Activated CD4-positive, CD25-positive, alpha-beta regulatory T cell treated with anti-CD3 and anti-CD28 coated beads, Interleukin-2, amount 50 U/mL, for 24 hours (primary cell): Measurements from ENCODE around the gene NKIRAS1.
"Not testable (repeated sequence)": the region's sequence is repeated elsewhere in the genome, so short reads cannot be mapped to it uniquely, and the experiment has no call there.

Experiments
- ATAC-seq, 2 donors: fragments of 150-1000 bp; cut with Tn5 transposase; one replicate each; pipeline ENCODE4 v1.10.0; 2021; ENCODE audit warnings: mild to moderate bottlenecking in 1 of 2, moderate library complexity in 1 of 2

The NKIRAS1 gene

DNA sequence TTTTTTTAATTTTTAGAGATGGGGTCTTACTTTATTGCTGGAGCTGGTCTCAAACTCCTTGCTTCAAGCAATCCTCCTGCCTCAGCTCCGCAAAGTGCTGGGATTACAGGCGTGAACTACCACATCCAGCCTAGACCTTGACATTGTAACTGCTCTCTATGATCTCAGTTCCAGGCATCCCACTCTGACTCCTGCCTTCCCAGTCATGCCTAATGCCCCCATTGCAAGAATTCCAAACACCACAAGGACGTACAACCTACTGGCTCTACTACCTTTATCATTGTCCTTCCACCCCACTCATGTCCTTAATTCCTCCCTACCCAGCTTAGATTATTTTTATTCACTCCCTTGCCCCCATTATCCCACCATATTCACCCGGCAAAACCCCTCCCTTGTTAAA, 21.6 kb downstream of the NKIRAS1 start:
- no peak for ATAC-seq

DNA sequence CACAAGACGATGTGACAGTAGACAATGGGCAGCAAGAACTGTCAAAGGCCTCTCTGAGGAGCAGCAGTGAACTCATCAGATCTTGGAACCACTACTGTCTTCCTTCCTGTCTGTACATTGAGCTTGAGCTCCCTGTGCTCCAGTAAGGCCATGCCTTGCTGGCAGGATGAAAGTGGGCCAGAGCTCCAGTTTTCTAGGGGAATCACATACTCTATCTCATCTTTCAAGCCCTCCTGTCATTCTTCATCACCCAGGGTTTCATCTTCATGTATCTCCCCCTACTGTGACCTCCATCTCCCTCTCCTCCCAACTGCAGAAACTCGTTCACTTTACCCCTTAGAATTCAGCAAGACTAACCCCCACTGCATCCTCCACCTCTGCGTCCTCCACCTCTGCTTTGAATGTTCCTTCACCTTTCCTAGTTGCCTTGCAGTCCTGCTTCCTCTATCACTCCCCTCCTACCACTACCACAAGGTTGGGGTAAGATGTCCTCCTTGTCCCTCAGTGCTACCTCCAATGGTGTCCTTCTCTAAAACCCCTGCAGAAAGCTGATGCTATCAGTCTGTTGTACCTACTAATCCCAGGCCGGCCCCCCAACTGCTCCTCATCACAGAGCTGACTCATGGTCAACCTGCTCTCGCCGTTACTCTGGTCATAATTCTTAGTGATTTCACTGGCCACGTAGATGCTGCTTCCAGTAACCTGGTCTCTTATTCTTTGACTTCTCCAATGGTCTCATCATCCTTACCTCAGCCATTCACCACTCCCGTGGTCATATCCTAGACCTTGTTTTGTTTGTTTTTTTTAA, 22.3 kb downstream of the NKIRAS1 start:
- ATAC-seq: no peak

DNA sequence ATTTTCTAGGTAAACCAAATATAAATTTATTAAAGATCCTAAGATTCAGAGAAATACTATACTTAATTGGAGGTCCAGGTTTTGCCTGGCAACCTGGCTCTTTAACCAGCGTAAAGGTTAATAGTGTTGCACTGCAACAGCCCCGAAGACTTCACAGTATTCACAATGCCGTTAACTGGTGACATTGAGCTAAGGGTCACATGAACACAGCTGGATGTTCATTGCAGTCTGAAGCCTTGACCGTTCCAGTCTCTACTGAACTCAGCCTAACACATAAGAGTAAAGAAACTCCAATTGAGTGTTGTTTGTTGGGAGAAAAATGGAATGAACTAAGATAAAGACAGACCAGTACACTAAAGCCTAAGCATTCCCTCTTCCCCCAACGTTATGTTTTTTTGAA, 26.8 kb downstream of the NKIRAS1 start:
- no peak for ATAC-seq

DNA sequence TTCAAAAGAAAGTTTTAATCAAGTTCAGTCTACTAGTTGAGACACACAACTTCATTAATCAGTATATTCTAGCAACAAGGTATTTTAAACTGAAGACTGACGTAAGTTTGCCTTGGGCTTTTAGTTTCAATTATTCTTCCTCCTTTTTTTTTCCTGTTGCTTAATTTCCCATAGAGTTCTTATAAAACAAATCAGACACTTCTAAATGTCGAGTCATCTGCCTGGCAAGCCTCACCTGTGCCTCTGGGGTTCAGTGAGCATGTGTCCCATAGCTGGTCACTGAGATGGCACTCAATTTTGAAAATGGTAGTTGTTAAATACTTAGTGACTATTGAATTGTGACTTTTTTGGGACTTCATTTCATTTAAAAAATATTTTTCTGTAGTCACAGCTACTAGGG, 27.4 kb downstream of the NKIRAS1 start:
- no peak for ATAC-seq

DNA sequence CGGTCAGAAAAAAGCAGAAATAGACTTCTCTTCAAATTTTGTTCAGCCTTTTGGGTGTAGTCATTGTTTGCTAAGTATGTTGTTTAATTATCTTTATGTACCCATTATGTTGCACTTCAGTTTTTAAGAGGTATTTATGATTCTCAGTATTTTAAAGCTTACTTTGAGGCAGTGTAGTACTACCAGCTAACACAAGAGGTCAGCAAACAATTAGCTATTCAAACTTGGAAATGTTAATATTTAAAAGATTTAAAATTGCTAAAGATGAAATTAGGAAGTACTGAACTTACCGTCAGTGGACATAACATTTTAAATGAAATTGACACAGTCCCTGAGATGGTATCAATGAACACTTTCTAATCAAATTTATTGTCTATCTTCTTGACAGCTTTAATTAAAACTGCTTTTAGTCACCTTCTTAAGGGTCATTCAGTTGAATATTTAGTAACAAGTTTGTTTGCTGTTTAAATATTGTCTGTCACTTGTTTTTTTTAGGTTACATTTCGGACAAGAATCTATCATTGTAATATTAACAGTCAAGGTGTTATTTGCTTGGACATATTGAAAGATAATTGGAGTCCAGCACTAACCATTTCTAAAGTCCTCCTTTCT, 28.1 kb downstream of the NKIRAS1 start:
- ATAC-seq: no peak

DNA sequence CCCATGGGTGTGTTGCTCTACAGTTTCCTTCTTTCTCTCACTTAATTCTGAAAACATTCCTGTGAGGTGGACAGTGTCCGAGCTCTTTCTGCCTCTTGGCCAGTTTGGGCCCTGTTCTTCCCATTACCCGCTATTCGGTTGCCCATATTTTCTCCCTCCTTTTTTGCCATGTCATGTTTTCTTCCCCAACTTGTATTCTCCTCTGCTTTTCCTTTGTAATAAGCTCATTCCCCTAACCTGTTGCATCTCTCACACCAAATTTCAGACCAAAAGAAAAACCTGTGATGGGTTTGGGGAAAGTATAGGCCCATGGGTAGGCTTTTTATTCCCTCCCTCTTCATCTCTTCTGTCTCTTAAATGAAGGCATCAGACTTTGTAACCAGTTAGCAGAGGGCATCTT, 30.5 kb downstream of the NKIRAS1 start:
- ATAC-seq: no peak

DNA sequence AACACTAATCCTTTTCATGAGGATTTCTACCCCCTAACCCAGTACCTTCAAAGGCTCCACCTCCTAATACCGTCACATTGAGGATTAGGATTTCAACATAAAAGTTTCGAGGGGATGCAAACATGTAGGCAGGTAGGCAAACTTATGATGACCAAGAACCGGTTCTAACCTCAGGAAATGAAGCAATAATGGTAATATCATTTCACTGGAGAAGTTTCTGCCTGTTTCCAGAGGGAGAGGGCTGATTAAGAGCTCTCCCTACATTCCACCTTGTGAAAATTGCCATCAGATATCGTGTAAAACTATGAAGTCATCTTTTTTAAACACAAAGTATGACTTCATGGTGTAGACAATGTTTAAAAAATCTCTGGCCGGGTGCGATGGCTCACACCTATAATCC, 31.6 kb downstream of the NKIRAS1 start:
- no peak for ATAC-seq

DNA sequence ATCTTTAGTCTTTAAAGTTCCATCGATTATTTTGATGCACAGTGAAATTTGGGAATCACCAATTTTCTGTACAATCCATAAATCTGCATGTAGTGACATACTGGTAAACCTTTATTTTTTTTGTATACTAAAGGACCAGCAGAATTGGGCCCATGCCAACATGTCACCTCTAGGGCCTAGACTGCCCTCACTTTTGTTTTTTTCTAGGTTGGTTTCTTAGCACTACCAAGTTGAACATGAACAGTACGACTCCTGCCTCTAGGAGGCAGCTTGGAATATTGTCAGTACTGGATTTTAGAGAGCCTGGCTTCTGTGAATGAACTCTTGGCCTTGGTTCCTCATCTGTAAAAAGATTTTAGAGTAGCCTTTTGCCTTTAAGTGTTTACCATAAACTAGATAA, 32.3 kb downstream of the NKIRAS1 start:
- no peak for ATAC-seq

DNA sequence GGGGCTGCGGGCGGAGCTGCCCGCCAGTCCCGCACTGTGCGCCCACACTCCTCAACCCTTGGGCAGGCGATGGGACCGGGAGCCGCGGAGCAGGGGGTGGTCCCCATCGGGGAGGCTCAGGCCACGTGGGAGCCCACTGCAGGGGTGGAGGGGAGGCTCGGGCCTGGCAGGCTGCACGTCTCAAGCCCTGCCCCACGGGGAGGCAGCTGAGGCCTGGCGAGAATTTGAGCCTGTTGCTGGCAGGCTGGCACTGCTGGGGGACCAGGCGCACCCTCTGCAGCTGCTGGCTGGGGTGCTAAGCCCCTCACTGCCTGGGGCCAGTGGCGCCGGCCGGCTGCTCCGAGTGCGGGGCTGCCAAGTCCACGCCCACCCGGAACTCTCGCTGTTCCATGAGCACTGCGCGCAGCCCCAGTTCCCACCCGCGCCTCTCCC, 34.3 kb downstream of the NKIRAS1 start:
- ATAC-seq: no peak

DNA sequence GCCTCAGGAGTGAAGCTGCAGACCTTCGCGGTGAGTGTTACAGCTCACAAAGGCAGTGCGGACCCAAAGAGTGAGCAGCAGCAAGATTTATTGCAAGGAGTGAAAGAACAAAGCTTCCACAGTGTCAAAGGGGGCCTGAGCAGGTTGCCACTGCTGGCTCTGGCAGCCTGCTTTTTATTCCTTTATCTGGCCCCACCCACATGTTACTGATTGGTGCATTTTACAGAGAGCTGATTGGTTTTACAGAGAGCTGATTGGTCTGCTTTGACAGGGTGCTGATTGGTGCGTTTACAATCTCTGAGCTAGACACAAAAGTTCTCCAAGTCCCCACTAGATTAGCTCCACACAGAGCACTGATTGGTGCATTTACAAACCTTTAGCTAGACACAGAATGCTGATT, 34.8 kb downstream of the NKIRAS1 start:
- ATAC-seq: not testable (repeated sequence)

DNA sequence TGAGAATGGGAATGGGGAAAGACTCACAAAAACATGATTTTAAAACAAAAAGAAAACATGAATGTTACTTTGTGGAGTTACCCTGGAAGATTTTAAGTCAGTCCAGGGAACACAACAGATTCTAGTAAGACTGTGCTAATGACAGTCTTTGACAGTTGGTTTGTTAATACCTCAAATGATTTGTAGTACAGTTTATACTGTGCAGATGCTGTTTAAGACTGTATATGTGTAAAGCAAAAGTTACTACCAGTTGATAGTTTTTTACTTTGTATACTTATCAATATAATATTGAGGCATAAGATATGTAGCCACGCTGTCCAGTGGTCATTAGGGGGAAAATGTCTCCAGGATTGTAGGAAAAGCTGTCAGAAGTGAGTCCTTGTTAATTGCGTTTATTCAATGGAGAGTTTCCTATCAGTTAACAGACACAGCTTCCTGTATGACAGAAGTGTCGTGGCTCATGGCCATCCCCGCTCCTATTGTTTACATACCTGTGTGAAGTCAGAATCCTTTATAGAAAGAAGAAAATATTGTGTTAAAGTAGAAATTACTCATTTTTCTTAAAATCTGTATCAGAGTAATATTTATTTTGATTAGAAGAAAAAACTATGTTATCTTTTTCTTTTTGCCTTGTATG, 36.0 kb downstream of the NKIRAS1 start:
- ATAC-seq: no peak

DNA sequence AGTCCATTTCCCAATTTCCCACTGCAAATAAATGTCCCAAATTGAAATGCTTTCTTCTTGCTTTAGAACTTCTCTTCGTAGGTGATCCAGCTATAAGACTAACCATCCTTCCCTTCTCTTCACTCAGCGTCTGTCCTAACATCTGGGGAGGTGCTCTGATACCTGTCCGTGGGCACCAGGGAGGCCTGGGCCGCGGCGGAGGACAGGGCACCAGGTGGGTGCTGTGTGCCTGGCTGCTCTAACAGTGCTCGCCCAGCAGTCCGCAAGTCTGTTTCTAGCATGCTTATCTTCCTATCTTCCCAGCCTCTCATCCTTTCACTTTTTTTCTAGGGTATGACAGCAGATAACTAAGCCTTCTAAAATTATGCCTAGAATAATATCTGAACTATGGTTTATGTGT, 37.3 kb downstream of the NKIRAS1 start:
- no peak for ATAC-seq

DNA sequence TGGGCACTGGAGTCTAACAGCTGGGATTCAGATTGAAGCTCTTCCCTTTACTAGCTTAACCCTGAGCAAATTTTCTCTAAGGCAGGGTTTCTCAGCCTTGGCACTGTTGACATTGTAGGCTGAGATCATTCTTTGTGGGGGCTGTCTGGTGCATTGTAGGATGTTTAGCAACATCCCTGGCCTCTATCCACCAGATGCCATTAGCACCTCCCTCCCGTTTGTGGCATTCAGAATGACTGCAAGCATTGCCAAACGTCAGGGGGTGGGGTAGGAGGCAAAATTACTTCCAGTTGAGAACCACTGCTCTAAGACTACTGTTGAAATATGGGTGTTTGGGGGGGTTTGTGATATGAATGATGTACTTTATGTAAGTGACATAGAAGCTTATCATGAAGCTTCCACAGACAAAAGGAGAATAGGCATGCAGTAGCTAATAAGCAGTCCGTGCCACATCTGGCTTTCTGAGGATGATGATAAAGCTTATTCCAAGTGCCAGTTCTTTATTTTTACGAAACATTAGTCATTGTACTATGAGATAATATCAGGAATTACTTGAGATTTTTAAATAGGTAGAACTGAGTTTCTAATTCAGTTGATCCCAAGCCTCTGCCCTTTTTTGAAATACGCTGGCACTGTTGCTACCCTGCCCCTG, 39.3 kb downstream of the NKIRAS1 start:
- no peak for ATAC-seq

DNA sequence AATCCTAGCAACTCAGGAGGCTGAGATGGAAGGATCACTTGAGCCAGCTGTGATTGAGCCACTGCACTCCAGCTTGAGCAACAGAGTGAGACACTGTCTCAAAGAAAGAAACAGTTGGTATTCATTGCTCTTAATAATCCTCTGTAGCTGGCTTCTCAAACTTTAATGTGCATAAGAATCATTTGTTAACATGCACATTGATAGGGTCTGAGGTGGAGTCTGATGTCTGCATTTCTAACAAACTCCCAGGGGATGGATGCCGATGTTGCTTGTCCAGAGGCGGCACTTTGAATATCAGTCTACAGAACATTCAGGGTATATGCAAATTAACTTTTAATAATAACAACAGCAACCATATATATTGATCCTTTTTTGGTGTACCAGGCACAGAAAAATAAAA, 39.9 kb downstream of the NKIRAS1 start:
- no peak for ATAC-seq

DNA sequence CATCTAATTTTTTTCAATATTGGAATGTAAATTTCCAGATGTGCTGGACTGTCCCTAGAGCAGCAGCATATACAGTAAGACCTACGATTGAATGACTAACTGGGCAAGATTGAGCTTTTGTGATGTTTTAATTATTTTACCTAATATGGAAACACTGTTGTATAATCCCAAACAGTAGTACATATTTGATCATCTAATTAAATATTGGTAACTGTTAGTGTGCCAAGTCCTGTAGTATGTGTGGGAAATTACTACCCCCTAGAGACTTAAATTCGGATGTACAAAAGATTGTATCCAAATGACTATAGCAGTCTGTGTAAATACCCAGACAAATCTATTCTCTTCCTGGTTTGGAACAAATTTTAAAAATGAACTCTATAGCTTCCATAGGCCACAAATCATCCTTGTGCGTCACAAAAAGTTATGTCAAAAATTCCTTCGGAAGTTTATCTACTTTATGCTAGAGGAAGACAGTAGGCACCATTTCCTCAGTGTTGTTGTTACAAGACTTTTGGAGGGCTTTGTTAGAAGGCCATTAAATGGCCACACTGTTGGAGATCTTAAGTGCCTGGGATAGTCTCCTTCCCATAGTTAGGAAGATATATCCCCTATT, 41.6 kb downstream of the NKIRAS1 start:
- no peak for ATAC-seq

DNA sequence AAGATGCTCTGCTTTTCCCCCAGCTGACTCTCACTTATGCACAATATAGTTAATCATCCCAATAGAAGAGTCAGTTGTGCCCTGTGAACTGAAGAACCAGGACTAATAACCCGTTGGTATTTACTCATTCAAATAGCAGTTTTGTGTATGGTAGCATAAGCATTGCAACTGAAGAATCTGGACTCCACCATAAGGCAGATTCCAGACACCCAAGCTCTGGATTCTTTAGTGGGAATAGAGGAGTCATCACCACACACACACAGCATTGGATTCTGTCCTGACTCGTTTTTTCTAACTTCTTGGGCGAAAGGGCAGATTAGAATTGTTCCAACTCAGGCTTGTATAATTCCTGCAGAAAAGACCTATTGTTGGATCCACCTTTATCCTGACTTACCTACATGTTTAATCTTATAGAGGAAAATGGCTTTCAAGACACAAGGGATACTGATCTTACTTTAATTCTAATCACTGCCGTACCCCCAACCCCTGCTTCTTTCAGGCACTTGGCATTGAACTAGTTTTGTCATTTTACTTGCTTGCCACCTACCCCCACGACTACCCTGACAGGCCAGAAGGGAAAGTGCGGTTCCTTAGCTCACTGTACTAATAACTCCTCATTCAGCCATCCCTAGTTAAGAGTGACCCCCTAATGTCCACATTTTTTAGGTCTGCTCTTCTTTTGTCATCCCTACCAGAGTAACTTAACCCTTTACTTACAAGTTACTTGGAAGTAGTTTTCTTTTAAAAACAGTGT, 42.3 kb downstream of the NKIRAS1 start:
- no peak for ATAC-seq

DNA sequence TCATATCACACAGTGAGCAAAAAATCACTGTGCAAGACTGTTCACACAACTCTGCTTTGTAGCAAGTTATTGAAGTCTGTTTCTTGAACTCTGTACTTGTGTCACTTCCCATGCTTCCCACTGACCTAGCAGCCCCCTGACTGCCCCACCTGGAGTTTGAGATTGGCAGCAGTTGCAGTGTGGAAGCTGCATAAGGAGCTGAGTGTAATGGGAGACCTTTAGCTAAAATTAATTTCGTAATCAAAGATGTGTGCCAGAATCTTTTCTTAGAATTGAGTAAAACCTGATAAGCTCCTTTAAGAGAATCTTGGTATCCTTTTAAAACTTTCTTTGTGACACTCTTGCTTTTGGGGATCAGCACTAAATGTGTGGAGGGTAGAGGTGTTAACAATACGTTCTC, 42.8 kb downstream of the NKIRAS1 start:
- no peak for ATAC-seq

DNA sequence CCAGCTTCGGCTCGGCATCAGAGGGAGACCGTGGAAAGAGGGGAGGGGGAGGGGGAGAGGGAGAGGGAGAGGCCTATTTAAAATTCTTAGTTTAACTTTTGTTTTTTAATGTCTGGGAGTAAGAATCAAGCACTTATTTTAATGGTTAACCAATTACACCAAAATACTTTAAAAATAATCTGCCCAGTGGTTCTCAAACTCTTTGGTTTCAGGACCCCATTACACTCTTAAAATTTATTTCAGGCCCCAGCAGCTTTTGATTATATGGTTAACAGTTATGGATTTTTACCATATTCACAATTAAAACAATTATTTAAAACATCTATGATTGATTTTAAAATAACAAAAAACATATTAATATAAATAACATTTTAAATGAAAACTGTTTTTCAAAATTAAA, 44.5 kb downstream of the NKIRAS1 start:
- no peak for ATAC-seq

DNA sequence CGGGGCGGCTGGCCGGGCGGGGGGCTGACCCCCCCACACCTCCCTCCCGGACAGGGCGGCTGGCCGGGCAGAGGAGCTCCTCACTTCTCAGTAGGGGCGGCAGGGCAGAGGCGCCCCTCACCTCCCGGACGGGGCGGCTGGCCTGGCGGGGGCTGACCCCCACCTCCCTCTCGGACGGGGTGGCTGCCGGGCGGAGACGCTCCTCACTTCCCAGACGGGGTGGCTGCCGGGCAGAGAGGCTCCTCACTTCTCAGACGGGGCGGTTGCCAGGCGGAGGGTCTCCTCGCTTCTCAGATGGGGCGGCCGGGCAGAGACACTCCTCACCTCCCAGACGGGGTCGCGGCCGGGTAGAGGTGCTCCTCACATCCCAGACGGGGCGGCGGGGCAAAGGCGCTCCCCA, 45.4 kb downstream of the NKIRAS1 start:
- ATAC-seq: not testable (repeated sequence)

DNA sequence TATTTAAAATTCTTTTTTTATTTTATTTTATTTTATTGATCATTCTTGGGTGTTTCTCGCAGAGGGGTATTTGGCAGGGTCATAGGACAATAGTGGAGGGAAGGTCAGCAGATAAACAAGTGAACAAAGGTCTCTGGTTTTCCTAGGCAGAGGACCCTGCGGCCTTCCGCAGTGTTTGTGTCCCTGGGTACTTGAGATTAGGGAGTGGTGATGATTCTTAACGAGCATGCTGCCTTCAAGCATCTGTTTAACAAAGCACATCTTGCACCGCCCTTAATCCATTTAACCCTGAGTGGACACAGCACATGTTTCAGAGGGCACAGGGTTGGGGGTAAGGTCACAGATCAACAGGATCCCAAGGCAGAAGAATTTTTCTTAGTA, 46.1 kb downstream of the NKIRAS1 start:
- ATAC-seq: not testable (repeated sequence)

DNA sequence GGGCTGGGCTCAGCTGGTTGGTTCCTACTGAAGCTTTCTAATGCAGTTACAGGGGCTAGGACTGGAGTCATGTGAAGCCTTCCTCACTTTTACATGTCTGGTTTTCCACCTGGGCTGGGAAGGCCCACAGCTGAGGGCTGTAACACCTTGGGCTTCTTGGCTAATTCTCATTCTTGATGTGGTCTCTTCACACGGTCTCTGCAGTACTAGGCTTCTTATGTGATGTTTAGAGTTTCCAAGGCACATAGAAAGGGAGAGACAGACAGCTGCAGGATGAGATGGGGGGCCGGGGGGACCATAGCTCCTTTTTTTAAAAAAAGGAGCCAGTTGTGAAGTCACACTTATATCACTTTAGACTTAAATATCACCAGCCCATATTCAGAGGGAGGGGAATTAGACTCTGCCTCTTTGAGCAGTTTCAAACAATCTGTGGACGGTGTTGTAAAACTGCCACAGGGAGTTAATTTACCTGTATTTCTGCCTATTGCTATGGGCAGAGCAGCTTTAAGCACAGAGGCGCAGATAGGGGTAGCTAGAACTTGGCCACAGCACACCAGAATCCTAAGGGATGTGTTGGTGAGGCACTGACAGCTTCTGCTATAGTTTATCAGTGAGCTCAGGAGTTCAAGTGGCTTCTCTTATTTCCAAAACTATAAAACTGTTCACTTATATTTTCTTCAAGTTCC, 46.7 kb downstream of the NKIRAS1 start:
- no peak for ATAC-seq

DNA sequence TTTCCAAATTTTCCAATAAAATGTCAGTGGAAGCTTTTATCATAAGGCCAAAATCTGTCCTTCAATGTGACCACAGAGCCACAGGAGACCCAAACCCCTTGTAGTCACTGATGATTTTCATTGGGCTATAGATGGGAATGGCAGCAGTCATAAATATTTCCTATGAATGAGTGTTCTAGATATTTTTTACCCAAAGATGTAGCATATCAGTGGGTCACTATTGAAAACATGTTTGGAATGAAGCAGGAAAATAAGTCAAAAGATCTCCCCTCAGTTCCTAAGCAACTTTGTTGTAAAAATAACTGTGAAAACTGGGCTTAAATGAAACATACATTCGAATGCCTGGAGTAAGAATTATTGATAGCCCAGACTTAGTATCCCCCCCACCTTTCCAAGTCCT, 49.0 kb downstream of the NKIRAS1 start:
- ATAC-seq: no peak
